ENCODE measurements around the gene SNX19. TPM values are rescaled to one million over a fixed set of nuclear protein-coding genes. Genes with fewer than 3 reads are reported as not detected.

Gene SNX19
- total RNA-seq, 4 donors from 2014 or later: 119 to 164 (median 145) TPM

DNA sequence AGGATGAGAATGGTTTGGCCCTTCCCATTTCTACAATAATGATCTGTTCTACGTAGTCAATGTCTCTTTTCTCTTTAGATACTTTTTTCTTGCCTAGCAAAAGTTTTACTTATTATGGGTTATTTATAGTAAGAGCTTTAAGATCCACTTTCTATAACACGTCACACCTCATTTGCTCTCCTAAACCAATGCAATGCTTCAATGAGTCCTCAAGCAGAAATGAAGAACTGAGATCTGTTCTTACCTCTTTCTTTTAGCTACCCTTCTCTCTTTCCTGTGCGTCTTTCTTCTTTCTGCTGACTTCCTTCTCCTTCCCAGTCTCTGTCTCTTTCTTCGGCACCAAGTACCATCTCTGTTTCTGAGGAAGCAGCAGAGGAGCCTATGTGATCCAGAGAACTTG, 61.8 kb downstream of the SNX19 start:
- H3K27me3 ChIP-seq: no peaks in the 10 kb centered on the region
- no peak overlapping the region for H3K4me3 ChIP-seq
- H3K4me1 ChIP-seq: no peaks in the 10 kb centered on the region
- DNase-seq: no peak
- H3K9me3 ChIP-seq: no peaks in the 10 kb centered on the region
- TF ChIP-seq POLR2A (IDR thresholded peaks at IDR 0.05) (no peak), CTCF (IDR thresholded peaks at IDR 0.05) (no peak)
- no peak overlapping the region for H3K27ac ChIP-seq
- no peaks in the 10 kb centered on the region for H3K36me3 ChIP-seq

DNA sequence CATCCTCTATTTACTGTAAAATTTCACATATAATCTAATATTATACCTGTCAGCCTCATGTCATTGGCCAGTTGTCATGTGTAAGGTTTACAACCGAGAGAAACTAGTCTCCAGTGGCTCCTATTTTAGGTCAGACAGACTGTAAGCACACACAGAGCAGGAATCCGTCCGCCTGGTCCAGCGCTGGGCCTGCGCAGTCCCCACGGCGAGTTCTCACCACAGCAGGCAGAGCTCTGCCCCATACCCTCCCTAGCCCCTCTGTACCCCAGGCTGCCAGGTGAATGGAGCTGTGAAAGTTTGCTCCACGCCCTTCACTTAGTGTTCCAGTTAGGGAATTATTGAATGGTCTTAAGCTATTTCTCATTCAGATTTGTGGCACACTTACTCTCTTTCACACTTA, 63.7 kb downstream of the SNX19 start:
- Histone ChIP-seq H3K27me3 (no peaks in the 10 kb centered on the region), H3K4me3 (no peak overlapping the region), H3K36me3 (no peaks in the 10 kb centered on the region), H3K27ac (no peak overlapping the region), H3K9me3 (no peaks in the 10 kb centered on the region), H3K4me1 (no peaks in the 10 kb centered on the region)
- DNase-seq: no peak
- TF ChIP-seq POLR2A (IDR thresholded peaks at IDR 0.05): no peak
- no peak for TF ChIP-seq CTCF (IDR thresholded peaks at IDR 0.05)

- Histone ChIP-seq H3K4me1 (no peaks in the 10 kb centered on the region), H3K4me3 (no peak overlapping the region), H3K9me3 (no peaks in the 10 kb centered on the region), H3K27ac (no peak overlapping the region), H3K36me3 (no peaks in the 10 kb centered on the region), H3K27me3 (no peaks in the 10 kb centered on the region)
- TF ChIP-seq CTCF (IDR thresholded peaks at IDR 0.05): no peak
- no peak for TF ChIP-seq POLR2A (IDR thresholded peaks at IDR 0.05)
- no peak for DNase-seq
Observed at GRCh38 chr11:130850185-130850944, 65.9 kb downstream of the SNX19 start.

DNA sequence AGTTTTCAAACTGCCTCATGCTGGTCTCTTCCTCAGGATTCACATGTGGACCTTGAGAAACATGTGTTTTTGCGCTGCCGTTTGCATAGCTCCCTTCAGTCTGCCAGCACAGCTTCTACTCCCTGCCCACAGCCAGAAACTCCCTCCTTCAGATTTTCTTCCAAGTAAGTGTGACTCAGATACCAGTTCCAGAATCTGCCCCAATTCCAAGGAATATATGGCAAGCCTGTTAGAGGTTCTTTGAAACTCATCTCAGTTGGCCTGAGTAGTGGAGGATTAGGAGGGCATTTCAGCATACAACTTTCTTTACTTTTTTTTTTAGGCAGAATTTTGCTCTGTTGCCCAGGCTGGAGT, 67.1 kb downstream of the SNX19 start:
- Histone ChIP-seq H3K27me3 (no peaks in the 10 kb centered on the region), H3K36me3 (no peaks in the 10 kb centered on the region), H3K4me3 (no peak overlapping the region), H3K4me1 (no peaks in the 10 kb centered on the region), H3K27ac (no peak overlapping the region), H3K9me3 (no peaks in the 10 kb centered on the region)
- TF ChIP-seq CTCF (IDR thresholded peaks at IDR 0.05) (no peak), POLR2A (IDR thresholded peaks at IDR 0.05) (no peak)
- no peak for DNase-seq

DNA sequence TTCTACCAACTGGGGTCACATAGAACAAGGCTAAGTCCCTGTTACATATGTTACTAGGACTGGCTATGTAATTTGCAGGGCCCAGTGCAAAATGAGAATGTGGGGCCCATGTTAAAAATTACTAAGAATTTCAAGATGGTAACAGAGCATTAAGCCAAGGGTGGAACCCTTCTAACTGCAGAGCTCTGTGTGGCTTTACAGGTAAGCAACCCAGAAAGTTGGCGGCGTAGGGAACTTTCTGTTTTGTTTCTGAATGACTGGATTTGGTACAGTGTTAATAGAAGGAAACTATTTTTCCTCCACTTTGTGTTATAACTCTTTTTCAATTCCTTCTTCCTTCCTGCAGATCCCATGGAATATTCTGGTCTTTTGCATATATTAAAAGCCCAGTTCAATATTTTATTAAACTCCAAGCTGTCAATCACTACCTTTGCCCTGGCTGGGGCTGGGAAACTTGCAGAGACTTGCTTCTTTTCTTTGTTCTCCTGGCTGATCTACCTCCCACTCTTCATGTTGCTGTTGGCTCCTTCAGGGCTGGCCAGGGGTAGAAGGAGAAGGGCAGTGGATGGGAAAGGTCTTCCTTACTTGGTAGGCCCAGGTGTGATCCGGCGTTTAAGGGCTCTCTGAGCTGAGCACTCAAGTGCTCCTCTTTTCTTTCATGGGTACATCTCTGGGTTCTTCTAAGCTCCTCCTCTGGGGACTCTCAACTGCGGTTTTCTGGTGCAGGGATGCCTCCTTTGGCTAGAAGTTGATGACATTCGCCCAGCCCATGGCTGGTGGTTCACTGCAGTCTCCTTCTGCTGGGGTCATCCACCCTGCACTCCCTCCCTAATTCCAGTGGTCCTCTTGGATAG, 67.7 kb downstream of the SNX19 start:
- H3K9me3 ChIP-seq: no peaks in the 10 kb centered on the region
- no peak overlapping the region for H3K4me3 ChIP-seq
- H3K36me3 ChIP-seq: no peaks in the 10 kb centered on the region
- DNase-seq: no peak
- no peaks in the 10 kb centered on the region for H3K4me1 ChIP-seq
- H3K27ac ChIP-seq: no peak overlapping the region
- no peaks in the 10 kb centered on the region for H3K27me3 ChIP-seq
- no peak for TF ChIP-seq POLR2A (IDR thresholded peaks at IDR 0.05)
- TF ChIP-seq CTCF (IDR thresholded peaks at IDR 0.05): no peak

Data from Peyer's patch (tissue), 4 donors.